H9 (cell line): ENCODE data around the gene DISP1. TPM values are rescaled to one million over a fixed set of nuclear protein-coding genes. Genes with fewer than 3 reads are reported as not detected.

Source experiments
- DNase-seq: peaks from one replicate; pipeline ENCODE4 v3.0.0-alpha.2; 2017
- H2AFZ ChIP-seq: one replicate; pipeline ENCODE4 v1.6.1; 2013; ENCODE audit warnings: mild to moderate bottlenecking, low read length, control low read depth, moderate library complexity
- H2AK5ac ChIP-seq: 2 replicates; pipeline ENCODE4 v1.6.1; 2013; ENCODE audit warnings: low read length, control low read depth, mixed read lengths; ENCODE audit not compliant: insufficient read length
- H2BK120ac ChIP-seq: one replicate; pipeline ENCODE4 v1.6.1; 2013; ENCODE audit warnings: low read depth, mild to moderate bottlenecking, low read length, control low read depth, inconsistent platforms; ENCODE audit not compliant: poor library complexity, severe bottlenecking
- H2BK12ac ChIP-seq: 2 replicates; pipeline ENCODE4 v1.6.1; 2013; ENCODE audit warnings: low read length, control low read depth, mixed read lengths, low read depth; ENCODE audit not compliant: insufficient read length
- H2BK15ac ChIP-seq: 2 replicates; pipeline ENCODE4 v1.6.1; 2013; ENCODE audit warnings: low read depth, low read length, control low read depth
- H2BK20ac ChIP-seq: one replicate; pipeline ENCODE4 v1.6.1; 2013; ENCODE audit warnings: low read depth, mild to moderate bottlenecking, low read length, control low read depth, inconsistent platforms; ENCODE audit not compliant: poor library complexity, severe bottlenecking
- H2BK5ac ChIP-seq: 2 replicates; pipeline ENCODE4 v1.6.1; 2013; ENCODE audit warnings: low read length, control low read depth, mixed read lengths; ENCODE audit not compliant: insufficient read length
- H3K14ac ChIP-seq: 2 replicates; pipeline ENCODE4 v1.6.1; 2013; ENCODE audit warnings: low read length, control low read depth; ENCODE audit not compliant: insufficient read depth
- H3K18ac ChIP-seq: 2 replicates; pipeline ENCODE4 v1.6.1; 2013; ENCODE audit warnings: low read depth, mild to moderate bottlenecking, mixed read lengths, low read length, control low read depth; ENCODE audit not compliant: insufficient read length
- H3K23ac ChIP-seq: 2 replicates; pipeline ENCODE4 v1.6.1; 2013; ENCODE audit warnings: low read length, control low read depth, mixed read lengths, low read depth; ENCODE audit not compliant: insufficient read length
- H3K23me2 ChIP-seq: 2 replicates; pipeline ENCODE4 v1.6.1; 2013; ENCODE audit warnings: low read depth, mild to moderate bottlenecking, mixed read lengths, low read length, control low read depth; ENCODE audit not compliant: insufficient read length, poor library complexity, severe bottlenecking
- H3K27ac ChIP-seq: 2 replicates; pipeline ENCODE4 v1.5.1; 2013; ENCODE audit warnings: low read length, control low read depth, mixed read lengths, low read depth; ENCODE audit not compliant: insufficient read length
- H3K27me3 ChIP-seq: 2 replicates; pipeline ENCODE4 v1.6.1; 2013; ENCODE audit warnings: low read length, control low read depth, inconsistent platforms; ENCODE audit not compliant: insufficient read depth
- H3K4ac ChIP-seq: 2 replicates; pipeline ENCODE4 v1.6.1; 2013; ENCODE audit warnings: low read depth, mild to moderate bottlenecking, control low read depth, inconsistent platforms, low read length, moderate library complexity
- H3K4me1 ChIP-seq: 2 replicates; pipeline ENCODE4 v1.6.1; 2013; ENCODE audit warnings: low read length, control low read depth, inconsistent platforms; ENCODE audit not compliant: insufficient read depth
- H3K4me2 ChIP-seq: 2 replicates; pipeline ENCODE4 v1.6.1; 2013; ENCODE audit warnings: low read length, control low read depth, mixed read lengths; ENCODE audit not compliant: insufficient read length, insufficient read depth
- H3K56ac ChIP-seq: 2 replicates; pipeline ENCODE4 v1.6.1; 2013; ENCODE audit warnings: low read depth, mild to moderate bottlenecking, mixed read lengths, low read length, control low read depth; ENCODE audit not compliant: insufficient read length
- H3K79me1 ChIP-seq: 2 replicates; pipeline ENCODE4 v1.6.1; 2013; ENCODE audit warnings: low read depth, mild to moderate bottlenecking, moderate library complexity, low read length, control low read depth, inconsistent platforms; ENCODE audit not compliant: insufficient read depth, poor library complexity, severe bottlenecking
- H3K79me2 ChIP-seq: 2 replicates; pipeline ENCODE4 v1.6.1; 2013; ENCODE audit warnings: low read length, control low read depth, inconsistent platforms; ENCODE audit not compliant: insufficient read depth
- H3K9ac ChIP-seq: 2 replicates; pipeline ENCODE4 v1.6.1; 2013; ENCODE audit warnings: low read length, control low read depth, mixed read lengths; ENCODE audit not compliant: insufficient read length; ENCODE audit errors: extremely low read depth
- H3K9me3 ChIP-seq: one replicate; pipeline ENCODE4 v1.6.1; 2013; ENCODE audit warnings: low read depth, low read length, inconsistent platforms; ENCODE audit not compliant: control insufficient read depth
- H3T11ph ChIP-seq: one replicate; pipeline ENCODE4 v1.6.1; 2013; ENCODE audit warnings: mild to moderate bottlenecking, low read length, control low read depth, inconsistent platforms
- H4K20me1 ChIP-seq: one replicate; pipeline ENCODE4 v1.6.1; 2013; ENCODE audit not compliant: control insufficient read depth, insufficient read length, insufficient read depth
- H4K5ac ChIP-seq: 2 replicates; pipeline ENCODE4 v1.6.1; 2013; ENCODE audit warnings: low read depth, mild to moderate bottlenecking, mixed read lengths, low read length, control low read depth; ENCODE audit not compliant: insufficient read length
- H4K8ac ChIP-seq: replicated peaks from 2 replicates; pipeline ENCODE4 v1.6.1; 2013; ENCODE audit warnings: low read length, control low read depth, mixed read lengths, low read depth; ENCODE audit not compliant: insufficient read length
- H4K91ac ChIP-seq: 2 replicates; pipeline ENCODE4 v1.6.1; 2013; ENCODE audit warnings: low read depth, mild to moderate bottlenecking, moderate library complexity, mixed read lengths, low read length, control low read depth; ENCODE audit not compliant: insufficient read length
- H3K27ac Mint-ChIP-seq, 3 experiments: 2 replicates in 2 of 3; 3 replicates in 1 of 3; pipeline ENCODE4 v1.8.0; 2020 to 2021; ENCODE audit warnings: mixed read lengths in 3 of 3, mild to moderate bottlenecking in 1 of 3, moderate library complexity in 1 of 3
- H3K27me3 Mint-ChIP-seq: 2 replicates; pipeline ENCODE4 v1.8.0; 2021; ENCODE audit warnings: low read depth, mild to moderate bottlenecking, moderate library complexity, mixed read lengths
- H3K36me3 Mint-ChIP-seq, 3 experiments: 2 replicates in 2 of 3; 3 replicates in 1 of 3; pipeline ENCODE4 v1.8.0; 2020 to 2021; ENCODE audit warnings: low read depth in 3 of 3, mixed read lengths in 3 of 3; ENCODE audit not compliant: insufficient read depth in 1 of 3
- H3K4me1 Mint-ChIP-seq, 2 experiments: 2 replicates each; pipeline ENCODE4 v1.8.0; 2020; ENCODE audit warnings: mixed read lengths in 2 of 2
- H3K4me3 Mint-ChIP-seq, 2 experiments: 2 replicates in 1 of 2; 3 replicates in 1 of 2; pipeline ENCODE4 v1.8.0; 2020 to 2021; ENCODE audit warnings: mild to moderate bottlenecking in 2 of 2, mixed read lengths in 2 of 2, moderate library complexity in 1 of 2
- H3K9me3 Mint-ChIP-seq, 2 experiments: 2 replicates in 1 of 2; 3 replicates in 1 of 2; pipeline ENCODE4 v1.8.0; 2020; ENCODE audit warnings: mild to moderate bottlenecking in 2 of 2, mixed read lengths in 2 of 2, moderate library complexity in 1 of 2
- CTCF ChIP-seq: fragments of 200-600 bp; sonication (generic); conservative IDR thresholded peaks from 3 replicates; pipeline ENCODE4 v1.8.0; 2021; ENCODE audit warnings: antibody characterized with exemption, mild to moderate bottlenecking
- WGBS: extraction: QIAGEN DNeasy Blood & Tissue Kit; methylation state at CpG from one replicate; pipeline ENCODE4 v1.1.7; 2013; ENCODE audit warnings: missing lambda C conversion rate, low lambda C conversion rate, mixed read lengths; ENCODE audit not compliant: insufficient read length; ENCODE audit errors: extremely low coverage; 5-methylcytosine and 5-hydroxymethylcytosine counted together
- total RNA-seq: library from RNA; stranded (reverse); gene quantifications from 2 replicates; pipeline ENCODE4 v1.2.1, GENCODE V29; 2021

DISP1 gene
- total RNA-seq, 1 experiment from 2014 or later, result 2.6 TPM

- no peak overlapping the region for H2AFZ ChIP-seq
- H3K27ac Mint-ChIP-seq, result no peak overlapping the region
Observed at GRCh38 chr1:222777463-222777862, 37.4 kb upstream of the DISP1 start.

More at GRCh38 chr1:222777463-222777862, 37.4 kb upstream of the DISP1 start:
- Histone ChIP-seq H2BK15ac (no peak overlapping the region), H3K79me1 (no peaks in the 10 kb centered on the region), H3K4ac (no peak overlapping the region), H3K4me2 (no peak overlapping the region), H3K56ac (no peak overlapping the region), H2BK12ac (no peak overlapping the region), H2AK5ac (no peak overlapping the region), H3K4me1 (no peaks in the 10 kb centered on the region), H3K18ac (no peak overlapping the region), H4K5ac (no peak overlapping the region), H4K20me1 (no peaks in the 10 kb centered on the region), H2BK20ac (no peak overlapping the region), H4K8ac (no peak overlapping the region), H4K91ac (no peak overlapping the region), H2BK5ac (no peak overlapping the region), H3K9ac (no peak overlapping the region), H3K9me3 (no peaks in the 10 kb centered on the region), H3K27ac (no peak overlapping the region), H3K14ac (no peak overlapping the region), H3K79me2 (no peaks in the 10 kb centered on the region), H3T11ph (no peak overlapping the region), H3K27me3 (no peaks in the 10 kb centered on the region), H3K23me2 (no peaks in the 10 kb centered on the region), H2BK120ac (no peak overlapping the region), H3K23ac (no peak overlapping the region)
- DNase-seq, result no peak
- Mint-ChIP-seq H3K9me3 (no peaks in the 10 kb centered on the region), H3K4me3 (no peak overlapping the region), H3K27me3 (peaks cover 5% of the 10 kb centered on the region; the same call in 1 of the 2 replicates), H3K36me3 (no peaks in the 10 kb centered on the region), H3K4me1 (no peaks in the 10 kb centered on the region)
- TF ChIP-seq CTCF, result no peak
- WGBS, result no CpG with 5 or more reads among the region's 1 CpG
